OCI-LY1 (cell line): ENCODE data around the gene LTF.

ENCODE experiments used
- H2AFZ ChIP-seq: fragments of 200-600 bp; sonication (generic), shearing (Covaris generic); 2 replicates; pipeline ENCODE4 v1.6.0; 2014; ENCODE audit warnings: antibody characterized with exemption, mild to moderate bottlenecking, low read length
- H3F3A ChIP-seq: fragments of 200-600 bp; sonication (generic), shearing (Covaris generic); 2 replicates; pipeline ENCODE4 v1.6.0; 2014; ENCODE audit warnings: mild to moderate bottlenecking, antibody characterized with exemption, low read length, moderate library complexity; ENCODE audit not compliant: insufficient read depth
- H3K27ac ChIP-seq: fragments of 200-600 bp; sonication (generic); 2 replicates; pipeline ENCODE4 v1.5.1; 2014; ENCODE audit warnings: low read length, mixed run types, mild to moderate bottlenecking, low read depth; ENCODE audit not compliant: poor library complexity, severe bottlenecking
- H3K27me3 ChIP-seq: fragments of 200-600 bp; sonication (generic); 2 replicates; pipeline ENCODE4 v1.6.0; 2014; ENCODE audit warnings: antibody characterized with exemption, mild to moderate bottlenecking, low read length, moderate library complexity; ENCODE audit not compliant: insufficient read depth
- H3K36me3 ChIP-seq: fragments of 200-600 bp; sonication (generic); 2 replicates; pipeline ENCODE4 v1.6.1; 2014; ENCODE audit warnings: mild to moderate bottlenecking, antibody characterized with exemption, low read length, moderate library complexity, mixed read lengths; ENCODE audit not compliant: insufficient read depth
- H3K4me1 ChIP-seq: fragments of 200-600 bp; sonication (generic); 2 replicates; pipeline ENCODE4 v1.5.1; 2014; ENCODE audit warnings: mild to moderate bottlenecking, low read length, moderate library complexity; ENCODE audit not compliant: insufficient read depth, severe bottlenecking
- H3K4me2 ChIP-seq: fragments of 200-600 bp; sonication (generic), shearing (Covaris generic); 2 replicates; pipeline ENCODE4 v1.6.1; 2014; ENCODE audit warnings: low read length
- H3K4me3 ChIP-seq: fragments of 200-600 bp; sonication (generic); 2 replicates; pipeline ENCODE4 v1.5.1; 2014; ENCODE audit warnings: low read length, low read depth, mild to moderate bottlenecking, mixed read lengths; ENCODE audit not compliant: poor library complexity, severe bottlenecking
- H3K79me2 ChIP-seq: fragments of 200-600 bp; shearing (Covaris generic); 2 replicates; pipeline ENCODE4 v1.6.1; 2016; ENCODE audit warnings: mixed run types, low read length, mixed read lengths; ENCODE audit not compliant: insufficient read depth
- H3K9ac ChIP-seq: fragments of 200-600 bp; sonication (generic), shearing (Covaris generic); 2 replicates; pipeline ENCODE4 v1.6.1; 2014; ENCODE audit warnings: mild to moderate bottlenecking, low read length, mixed read lengths
- H3K9me2 ChIP-seq: fragments of 200-600 bp; sonication (generic), shearing (Covaris generic); 2 replicates; pipeline ENCODE4 v1.6.1; 2014; ENCODE audit warnings: low read depth, mild to moderate bottlenecking, low read length, mixed read lengths
- H3K9me3 ChIP-seq: fragments of 200-600 bp; shearing (Covaris generic); 2 replicates; pipeline ENCODE4 v1.6.1; 2014; ENCODE audit warnings: low read length, mixed read lengths
- H4K20me1 ChIP-seq: fragments of 200-600 bp; sonication (generic), shearing (Covaris generic); 2 replicates; pipeline ENCODE4 v1.6.0; 2016; ENCODE audit warnings: mild to moderate bottlenecking, low read length; ENCODE audit not compliant: insufficient read depth
- CTCF ChIP-seq: fragments of 200-600 bp; sonication (generic), shearing (Covaris generic); IDR thresholded peaks from 2 replicates; pipeline ENCODE4 v1.5.1; 2017; ENCODE audit warnings: mild to moderate bottlenecking, antibody characterized with exemption, low read length, moderate library complexity, mixed read lengths
- EZH2 ChIP-seq: fragments of 200-600 bp; sonication (generic), shearing (Covaris generic); IDR thresholded peaks from 2 replicates; pipeline ENCODE4 v1.8.0; 2017; ENCODE audit warnings: borderline replicate concordance, mixed run types, mild to moderate bottlenecking, antibody characterized with exemption, low read length, moderate library complexity, mixed read lengths

LTF gene

DNA sequence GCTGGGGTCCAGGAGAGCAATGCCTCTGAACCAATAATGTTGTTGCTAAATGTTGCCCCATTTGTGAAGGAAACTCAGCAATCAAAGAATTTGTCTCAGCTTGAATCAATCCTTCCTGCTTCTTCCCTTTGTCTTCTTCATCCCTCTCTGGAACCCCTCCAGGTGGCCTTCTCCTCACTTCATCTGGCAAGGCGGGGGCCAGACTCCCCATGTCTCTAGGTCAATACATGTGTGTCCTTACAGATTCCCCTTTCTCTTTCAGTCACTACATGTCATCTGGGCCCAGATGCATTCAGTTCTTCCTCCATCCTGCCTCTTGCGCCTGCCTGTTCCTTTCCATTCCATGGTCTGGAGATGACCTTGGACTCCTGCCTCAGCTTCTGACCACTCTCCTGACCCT is 8.0 kb upstream of the LTF start:
- Histone ChIP-seq H2AFZ (no peak overlapping the region), H3K9me2 (no peaks in the 10 kb centered on the region), H3K36me3 (no peaks in the 10 kb centered on the region), H3K4me2 (no peak overlapping the region), H3K27me3 (peaks cover 3% of the 10 kb centered on the region; the same call in 1 of the 2 replicates), H3K4me1 (no peaks in the 10 kb centered on the region), H3K79me2 (no peaks in the 10 kb centered on the region), H3K9me3 (no peaks in the 10 kb centered on the region), H3K9ac (no peak overlapping the region), H4K20me1 (no peaks in the 10 kb centered on the region), H3K4me3 (no peak overlapping the region), H3K27ac (no peak overlapping the region), H3F3A (no peaks in the 10 kb centered on the region)
- no peak for TF ChIP-seq CTCF
- TF ChIP-seq EZH2, result no peak

- no peaks in the 10 kb centered on the region for H4K20me1 ChIP-seq
- TF ChIP-seq CTCF, result no peak
- no peak for TF ChIP-seq EZH2
Observed at GRCh38 chr3:46471371-46471914, 6.7 kb upstream of the LTF start.

GRCh38 chr3:46470831-46471230 is 6.1 kb upstream of the LTF start:
- H3K4me2 ChIP-seq, result no peak overlapping the region
- H3K9me2 ChIP-seq, result no peaks in the 10 kb centered on the region
- no peaks in the 10 kb centered on the region for H3K4me1 ChIP-seq
- H4K20me1 ChIP-seq, result no peaks in the 10 kb centered on the region
- H3K36me3 ChIP-seq, result no peaks in the 10 kb centered on the region
- no peaks in the 10 kb centered on the region for H3F3A ChIP-seq
- H3K27me3 ChIP-seq, result peaks cover 3% of the 10 kb centered on the region; the same call in 1 of the 2 replicates
- TF ChIP-seq EZH2 (no peak), CTCF (no peak)
- H2AFZ ChIP-seq, result no peak overlapping the region
- no peak overlapping the region for H3K4me3 ChIP-seq
- H3K9me3 ChIP-seq, result no peaks in the 10 kb centered on the region
- no peak overlapping the region for H3K9ac ChIP-seq
- H3K27ac ChIP-seq, result no peak overlapping the region
- H3K79me2 ChIP-seq, result no peaks in the 10 kb centered on the region

More at GRCh38 chr3:46471371-46471914, 6.7 kb upstream of the LTF start:
- H3K4me2 ChIP-seq, result no peak overlapping the region
- no peak overlapping the region for H3K27ac ChIP-seq
- no peaks in the 10 kb centered on the region for H3K79me2 ChIP-seq
- H3K4me1 ChIP-seq, result no peaks in the 10 kb centered on the region
- no peak overlapping the region for H3K9ac ChIP-seq
- no peaks in the 10 kb centered on the region for H3K9me2 ChIP-seq
- no peaks in the 10 kb centered on the region for H3K36me3 ChIP-seq
- peaks cover 3% of the 10 kb centered on the region; the same call in 1 of the 2 replicates for H3K27me3 ChIP-seq
- no peaks in the 10 kb centered on the region for H3K9me3 ChIP-seq
- H3F3A ChIP-seq, result no peaks in the 10 kb centered on the region
- no peak overlapping the region for H2AFZ ChIP-seq
- no peak overlapping the region for H3K4me3 ChIP-seq
